ENCODE data around the gene CALD1.

CALD1 gene

GRCh38 chr7:134932707-134933370 is 153.4 kb downstream of the CALD1 start:
- FAIRE-seq (peak; percentile 40), DNase-seq (ENCODE audit: insufficient read length, low spot score) (no peak)
- TF ChIP-seq SPI1 (IDR thresholded peaks at IDR 0.05; ENCODE audit: low read depth, low read length) (no peak), PAX5 (IDR thresholded peaks at IDR 0.05; ENCODE audit: insufficient read depth, low read length, severe bottlenecking) (no peak), POU2F2 (IDR thresholded peaks at IDR 0.05; ENCODE audit: low read depth, low read length) (no peak), POLR2AphosphoS5 (IDR thresholded peaks at IDR 0.05; ENCODE audit: low read depth, low read length) (no peak), TAF1 (IDR thresholded peaks at IDR 0.05; ENCODE audit: low read depth, low read length) (no peak), POLR2A (IDR thresholded peaks at IDR 0.05; ENCODE audit: low read depth, low read length) (no peak)

- DNase-seq (ENCODE audit: insufficient read length, low spot score) (no peak), FAIRE-seq (no peak)
- TF ChIP-seq POLR2A (IDR thresholded peaks at IDR 0.05; ENCODE audit: low read depth, low read length) (no peak), SPI1 (IDR thresholded peaks at IDR 0.05; ENCODE audit: low read depth, low read length) (peak; percentile 16; the same call in 1 of the 2 replicates)
Measured at GRCh38 chr7:134933460-134934068, 154.1 kb downstream of the CALD1 start.

GRCh38 chr7:134935701-134936100 is 156.3 kb downstream of the CALD1 start:
- FAIRE-seq: no peak
- no peak for DNase-seq (ENCODE audit: insufficient read length, low spot score)
- no peak for TF ChIP-seq SPI1 (IDR thresholded peaks at IDR 0.05; ENCODE audit: low read depth, low read length)

- TF ChIP-seq POU2F2 (IDR thresholded peaks at IDR 0.05; ENCODE audit: low read depth, low read length): no peak
- TF ChIP-seq PAX5 (IDR thresholded peaks at IDR 0.05; ENCODE audit: insufficient read depth, low read length, severe bottlenecking): no peak
- no peak for TF ChIP-seq POLR2A (IDR thresholded peaks at IDR 0.05; ENCODE audit: low read depth, low read length)
- TF ChIP-seq TAF1 (IDR thresholded peaks at IDR 0.05; ENCODE audit: low read depth, low read length): no peak
- TF ChIP-seq POLR2AphosphoS5 (IDR thresholded peaks at IDR 0.05; ENCODE audit: low read depth, low read length): no peak
- no peak for TF ChIP-seq SPI1 (IDR thresholded peaks at IDR 0.05; ENCODE audit: low read depth, low read length)
- FAIRE-seq (no peak), DNase-seq (ENCODE audit: insufficient read length, low spot score) (no peak)
Measured at GRCh38 chr7:134936893-134937510, 157.6 kb downstream of the CALD1 start.

GRCh38 chr7:134938141-134938540 is 158.7 kb downstream of the CALD1 start:
- TF ChIP-seq PAX5 (IDR thresholded peaks at IDR 0.05; ENCODE audit: insufficient read depth, low read length, severe bottlenecking) (no peak), POU2F2 (IDR thresholded peaks at IDR 0.05; ENCODE audit: low read depth, low read length) (no peak), SPI1 (IDR thresholded peaks at IDR 0.05; ENCODE audit: low read depth, low read length) (no peak), POLR2A (IDR thresholded peaks at IDR 0.05; ENCODE audit: low read depth, low read length) (no peak), POLR2AphosphoS5 (IDR thresholded peaks at IDR 0.05; ENCODE audit: low read depth, low read length) (no peak), TAF1 (IDR thresholded peaks at IDR 0.05; ENCODE audit: low read depth, low read length) (no peak)
- DNase-seq (ENCODE audit: insufficient read length, low spot score) (no peak), FAIRE-seq (no peak)

GRCh38 chr7:134939136-134939535 is 159.7 kb downstream of the CALD1 start:
- TF ChIP-seq PAX5 (IDR thresholded peaks at IDR 0.05; ENCODE audit: insufficient read depth, low read length, severe bottlenecking) (no peak), POLR2A (IDR thresholded peaks at IDR 0.05; ENCODE audit: low read depth, low read length) (no peak), SPI1 (IDR thresholded peaks at IDR 0.05; ENCODE audit: low read depth, low read length) (no peak), POU2F2 (IDR thresholded peaks at IDR 0.05; ENCODE audit: low read depth, low read length) (no peak), POLR2AphosphoS5 (IDR thresholded peaks at IDR 0.05; ENCODE audit: low read depth, low read length) (no peak), TAF1 (IDR thresholded peaks at IDR 0.05; ENCODE audit: low read depth, low read length) (no peak)
- FAIRE-seq: no peak
- DNase-seq (ENCODE audit: insufficient read length, low spot score): no peak

- DNase-seq (ENCODE audit: insufficient read length, low spot score) (no peak), FAIRE-seq (no peak)
- no peak for TF ChIP-seq POLR2AphosphoS5 (IDR thresholded peaks at IDR 0.05; ENCODE audit: low read depth, low read length)
Measured at GRCh38 chr7:134940729-134941128, 161.3 kb downstream of the CALD1 start.

GRCh38 chr7:134941185-134941900 is 161.9 kb downstream of the CALD1 start:
- FAIRE-seq (no peak), DNase-seq (ENCODE audit: insufficient read length, low spot score) (no peak)
- no peak for TF ChIP-seq POLR2A (IDR thresholded peaks at IDR 0.05; ENCODE audit: low read depth, low read length)
- no peak for TF ChIP-seq PAX5 (IDR thresholded peaks at IDR 0.05; ENCODE audit: insufficient read depth, low read length, severe bottlenecking)
- TF ChIP-seq POU2F2 (IDR thresholded peaks at IDR 0.05; ENCODE audit: low read depth, low read length): no peak
- TF ChIP-seq SPI1 (IDR thresholded peaks at IDR 0.05; ENCODE audit: low read depth, low read length): no peak
- no peak for TF ChIP-seq POLR2AphosphoS5 (IDR thresholded peaks at IDR 0.05; ENCODE audit: low read depth, low read length)
- TF ChIP-seq TAF1 (IDR thresholded peaks at IDR 0.05; ENCODE audit: low read depth, low read length): no peak

GRCh38 chr7:134941952-134942351 is 162.5 kb downstream of the CALD1 start:
- DNase-seq (ENCODE audit: insufficient read length, low spot score) (no peak), FAIRE-seq (no peak)
- TF ChIP-seq POU2F2 (IDR thresholded peaks at IDR 0.05; ENCODE audit: low read depth, low read length): no peak
- TF ChIP-seq POLR2A (IDR thresholded peaks at IDR 0.05; ENCODE audit: low read depth, low read length): no peak
- TF ChIP-seq TAF1 (IDR thresholded peaks at IDR 0.05; ENCODE audit: low read depth, low read length): no peak
- TF ChIP-seq POLR2AphosphoS5 (IDR thresholded peaks at IDR 0.05; ENCODE audit: low read depth, low read length): no peak
- TF ChIP-seq SPI1 (IDR thresholded peaks at IDR 0.05; ENCODE audit: low read depth, low read length): no peak
- no peak for TF ChIP-seq PAX5 (IDR thresholded peaks at IDR 0.05; ENCODE audit: insufficient read depth, low read length, severe bottlenecking)

Measured in GM12891 (cell line).